ENCODE data around the gene FAM89A. TPM values are rescaled to one million over a fixed set of nuclear protein-coding genes. Genes with fewer than 3 reads are reported as not detected.

Gene FAM89A
- total and polyA plus RNA-seq, 2 of the 8 experiments (the other 6 are each of a cell fraction or from before 2014, with no cell fraction given), result 2.1 to 2.2 TPM

DNA sequence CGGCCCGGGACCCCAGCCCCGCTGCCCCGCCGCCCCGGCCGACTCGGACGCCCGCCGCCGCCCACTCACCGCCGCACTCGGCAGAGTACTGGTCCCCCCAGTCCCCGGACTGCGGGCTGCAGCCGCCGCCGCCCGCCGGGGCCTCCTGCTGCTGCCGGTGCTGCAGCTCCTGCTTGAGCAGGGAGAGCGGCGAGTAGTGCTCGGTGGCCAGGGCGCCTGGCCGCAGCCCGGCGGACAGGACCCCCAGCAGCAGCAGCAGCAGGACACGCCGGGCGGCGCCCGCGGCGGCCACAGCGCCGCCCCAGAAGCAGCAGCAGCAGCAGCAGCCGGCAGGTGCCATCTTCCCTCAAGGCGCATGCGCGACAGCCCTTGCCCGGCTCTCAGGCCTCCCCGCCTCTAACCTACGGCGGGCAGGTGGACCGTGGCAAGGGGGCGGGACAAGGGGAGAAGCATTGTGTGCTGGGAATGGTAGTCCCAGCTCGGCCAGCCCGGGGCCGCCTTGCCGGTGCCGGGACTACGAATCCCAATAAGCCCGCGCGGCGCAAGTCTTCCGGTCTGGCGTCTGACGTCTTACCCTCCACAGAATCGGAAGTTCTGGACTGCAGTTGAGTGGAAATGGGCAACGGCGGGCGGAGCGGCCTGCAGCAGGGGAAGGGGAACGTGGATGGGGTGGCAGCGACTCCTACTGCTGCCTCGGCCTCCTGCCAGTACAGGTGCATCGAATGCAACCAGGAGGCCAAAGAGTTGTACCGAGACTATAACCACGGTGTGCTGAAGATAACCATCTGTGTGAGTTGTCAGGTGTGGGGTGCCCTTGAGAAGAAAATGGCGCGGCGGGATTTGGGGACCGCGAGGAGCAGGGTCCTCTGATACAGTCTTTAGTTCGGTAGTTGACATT is 61.3 kb downstream of the FAM89A start, which contains the start of the genes ARV1 and TTC13 (continued):
- TF ChIP-seq EGR1 (IDR thresholded peaks at IDR 0.05; ENCODE audit: borderline replicate concordance, low read depth, low read length) (no peak), ASH2L (IDR thresholded peaks at IDR 0.05; ENCODE audit: low read length) (no peak), TAF7 (optimal IDR thresholded peaks at IDR 0.05; ENCODE audit: borderline replicate concordance, low read depth, low read length) (peak; percentile 35), CHD2 (IDR thresholded peaks at IDR 0.05; ENCODE audit: low read length) (no peak), CREB1 (IDR thresholded peaks at IDR 0.05) (peak; percentile 89), SP1 (IDR thresholded peaks at IDR 0.05; ENCODE audit: low read depth, low read length) (peak; percentile 73), CHD1 (IDR thresholded peaks at IDR 0.05; ENCODE audit: low read depth, low read length) (no peak), NRF1 (IDR thresholded peaks at IDR 0.05; ENCODE audit: low read depth, low read length) (peak; percentile 75), PHF8 (conservative IDR thresholded peaks at IDR 0.05; ENCODE audit: low read depth, low read length) (peak; percentile 61), POLR2AphosphoS5 (IDR thresholded peaks at IDR 0.05; ENCODE audit: low read depth, low read length) (peak; percentile 52), SIX5 (IDR thresholded peaks at IDR 0.05; ENCODE audit: low read depth, low read length) (peak; percentile 88), BRCA1 (IDR thresholded peaks at IDR 0.05; ENCODE audit: low read depth, low read length) (no peak), EZH2 (IDR thresholded peaks at IDR 0.05; ENCODE audit: low read depth, low read length, severe bottlenecking) (no peak), JUND (IDR thresholded peaks at IDR 0.05; ENCODE audit: low read length) (no peak), KDM4A (IDR thresholded peaks at IDR 0.05; ENCODE audit: low read depth, low read length, severe bottlenecking) (peak; percentile 89), BCL11A (IDR thresholded peaks at IDR 0.05; ENCODE audit: low read depth in 2 of 2, low read length in 2 of 2) (no peak), SUZ12 (IDR thresholded peaks at IDR 0.05; ENCODE audit: low read length) (no peak), SP2 (IDR thresholded peaks at IDR 0.05; ENCODE audit: low read length) (no peak), EP300 (IDR thresholded peaks at IDR 0.05; ENCODE audit: borderline replicate concordance in 1 of 2, low read depth in 2 of 2, low read length in 2 of 2) (peak in 1 of 2 experiments; percentile 8; a peak in 1 of 3 replicates), SIN3A (conservative IDR thresholded peaks at IDR 0.05 in 1 of 2, IDR thresholded peaks at IDR 0.05 in 1 of 2; ENCODE audit: low read depth in 1 of 2, low read length in 2 of 2) (peak; percentile 65 to 70; a peak in 2 of 4 replicates), POLR2A (IDR thresholded peaks at IDR 0.05; ENCODE audit: control extremely low read depth in 1 of 2, low read depth in 2 of 2, low read length in 2 of 2) (peak in 1 of 2 experiments; percentile 56; a peak in 1 of 3 replicates), HDAC2 (IDR thresholded peaks at IDR 0.05; ENCODE audit: borderline replicate concordance in 1 of 2, low read depth in 2 of 2, low read length in 2 of 2) (peak; percentile 77 to 88; a peak in 2 of 4 replicates)
- TF ChIP-seq, protein P1, sequence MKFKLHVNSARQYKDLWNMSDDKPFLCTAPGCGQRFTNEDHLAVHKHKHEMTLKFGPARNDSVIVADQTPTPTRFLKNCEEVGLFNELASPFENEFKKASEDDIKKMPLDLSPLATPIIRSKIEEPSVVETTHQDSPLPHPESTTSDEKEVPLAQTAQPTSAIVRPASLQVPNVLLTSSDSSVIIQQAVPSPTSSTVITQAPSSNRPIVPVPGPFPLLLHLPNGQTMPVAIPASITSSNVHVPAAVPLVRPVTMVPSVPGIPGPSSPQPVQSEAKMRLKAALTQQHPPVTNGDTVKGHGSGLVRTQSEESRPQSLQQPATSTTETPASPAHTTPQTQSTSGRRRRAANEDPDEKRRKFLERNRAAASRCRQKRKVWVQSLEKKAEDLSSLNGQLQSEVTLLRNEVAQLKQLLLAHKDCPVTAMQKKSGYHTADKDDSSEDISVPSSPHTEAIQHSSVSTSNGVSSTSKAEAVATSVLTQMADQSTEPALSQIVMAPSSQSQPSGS (IDR thresholded peaks at IDR 0.05; ENCODE audit: low read length), result no peak
